Mucosa of stomach (tissue), 1 donor: ENCODE data around the gene TMEM52B.
"Not testable (repeated sequence)": the region's sequence is repeated elsewhere in the genome, so short reads cannot be mapped to it uniquely, and the experiment has no call there.

ENCODE experiments used
- H3K27me3 ChIP-seq: one replicate; pipeline ENCODE4 v1.7.0; 2013; ENCODE audit warnings: mild to moderate bottlenecking, low read length; ENCODE audit not compliant: control insufficient read depth, insufficient read depth
- H3K36me3 ChIP-seq: one replicate; pipeline ENCODE4 v1.7.0; 2013; ENCODE audit warnings: low read length; ENCODE audit not compliant: control insufficient read depth, insufficient read depth
- H3K4me1 ChIP-seq: one replicate; pipeline ENCODE4 v1.7.0; 2013; ENCODE audit warnings: mild to moderate bottlenecking, low read length; ENCODE audit not compliant: control insufficient read depth, insufficient read depth
- H3K4me3 ChIP-seq: one replicate; pipeline ENCODE4 v1.7.0; 2013; ENCODE audit warnings: low read length
- H3K9ac ChIP-seq: one replicate; pipeline ENCODE4 v1.7.0; 2013; ENCODE audit warnings: mild to moderate bottlenecking, low read length, moderate library complexity
- H3K9me3 ChIP-seq: one replicate; pipeline ENCODE4 v1.7.0; 2013; ENCODE audit warnings: mild to moderate bottlenecking, low read length, moderate library complexity; ENCODE audit not compliant: control insufficient read depth
- donor health status: Pancreatic carcinoma.

TMEM52B gene

DNA sequence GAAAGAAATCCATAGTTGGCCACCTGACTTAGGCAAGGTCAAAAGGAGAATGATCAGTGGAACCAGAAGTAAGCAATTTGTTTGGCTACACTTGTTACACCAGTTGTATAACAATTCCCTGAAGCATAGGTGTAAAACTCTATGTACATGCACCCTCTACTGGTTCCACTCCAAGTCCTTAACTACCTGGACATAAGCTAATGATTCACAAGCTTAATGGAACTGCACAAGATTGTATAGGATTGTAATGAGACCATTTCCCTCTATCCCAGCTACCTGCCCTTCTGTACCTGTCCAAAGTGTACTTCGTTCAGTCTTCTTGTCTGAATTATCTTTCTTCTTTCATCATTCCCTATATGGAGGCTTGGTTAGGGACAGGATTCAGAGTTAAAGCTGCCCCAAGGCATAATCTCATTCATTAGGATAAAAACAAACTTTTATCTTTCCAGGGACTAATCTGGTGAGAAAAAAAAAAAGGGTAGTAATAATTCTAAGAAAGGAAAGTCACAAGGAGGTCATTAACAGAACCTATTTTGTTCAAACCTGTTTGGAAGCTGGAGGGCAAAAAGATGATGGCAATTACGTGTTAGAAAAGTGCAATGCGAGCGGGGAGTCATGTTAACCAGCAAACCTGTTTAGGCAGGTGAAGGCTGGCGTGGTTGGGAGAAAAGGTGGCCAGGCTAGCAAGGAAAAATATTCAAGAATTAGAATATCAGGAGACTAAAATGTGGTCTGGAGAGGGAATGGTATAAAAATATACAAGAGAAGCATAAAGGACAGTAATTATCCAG lies 2.8 kb upstream of the TMEM52B start:
- H3K4me3 ChIP-seq: no peak overlapping the region
- H3K4me1 ChIP-seq: no peaks in the 10 kb centered on the region
- H3K9me3 ChIP-seq: no peaks in the 10 kb centered on the region
- H3K36me3 ChIP-seq: no peaks in the 10 kb centered on the region
- H3K9ac ChIP-seq: no peak overlapping the region
- no peaks in the 10 kb centered on the region for H3K27me3 ChIP-seq

DNA sequence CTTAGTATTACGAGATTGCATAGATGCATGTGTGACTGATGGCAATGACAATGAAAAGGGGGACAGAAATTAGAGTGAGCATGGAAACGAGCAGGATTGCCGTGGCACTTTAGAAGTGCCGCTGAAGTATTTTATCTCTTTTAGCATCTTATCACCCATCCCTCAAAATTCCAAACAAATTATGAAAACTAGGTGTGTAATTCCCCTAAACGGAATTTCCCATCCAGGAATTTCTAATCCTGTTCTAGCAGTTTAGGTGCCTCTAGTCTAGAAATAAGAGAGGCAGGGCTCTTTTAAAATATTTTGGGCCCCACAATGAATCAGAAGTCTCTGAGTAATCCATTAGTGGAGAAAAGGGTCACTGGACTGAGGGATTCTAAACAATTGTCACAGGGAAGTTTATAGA lies 947 bp downstream of the TMEM52B start:
- Histone ChIP-seq H3K9ac (no peak overlapping the region), H3K4me1 (no peaks in the 10 kb centered on the region), H3K36me3 (no peaks in the 10 kb centered on the region), H3K27me3 (no peaks in the 10 kb centered on the region), H3K9me3 (no peaks in the 10 kb centered on the region), H3K4me3 (no peak overlapping the region)

DNA sequence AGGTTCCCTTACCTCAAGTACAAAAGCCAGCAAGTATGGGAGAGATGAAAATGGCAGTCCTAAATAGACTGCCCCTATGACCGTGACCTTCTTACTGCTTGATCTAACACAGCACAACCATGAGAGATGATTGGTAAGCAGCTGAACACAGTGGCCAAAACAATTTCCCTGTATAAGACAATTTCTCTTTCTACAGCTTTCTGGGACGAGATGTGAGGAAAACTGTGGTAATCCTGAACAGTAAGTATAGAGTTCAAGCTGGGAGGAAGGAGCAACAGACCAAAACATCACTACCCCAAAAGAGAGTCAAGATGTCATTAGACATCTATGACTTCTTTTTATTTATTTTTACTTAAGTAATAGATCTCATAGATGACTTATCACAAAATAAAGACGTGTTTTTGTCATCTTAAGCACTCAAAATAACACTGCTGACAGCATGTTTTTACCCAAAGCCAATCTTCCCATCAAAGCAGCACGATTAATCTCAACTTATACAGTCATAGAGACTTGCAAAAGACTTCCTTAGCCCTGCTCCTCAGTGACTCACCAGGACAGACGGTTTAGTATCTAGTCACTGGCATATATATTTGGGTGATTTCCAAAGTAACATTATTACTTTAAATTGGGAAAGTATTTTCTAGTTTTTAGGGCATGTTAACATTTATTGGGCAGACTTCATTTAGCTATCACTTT lies 3.7 kb downstream of the TMEM52B start:
- no peaks in the 10 kb centered on the region for H3K9me3 ChIP-seq
- H3K9ac ChIP-seq: no peak overlapping the region
- no peaks in the 10 kb centered on the region for H3K4me1 ChIP-seq
- no peaks in the 10 kb centered on the region for H3K27me3 ChIP-seq
- no peaks in the 10 kb centered on the region for H3K36me3 ChIP-seq
- H3K4me3 ChIP-seq: no peak overlapping the region

DNA sequence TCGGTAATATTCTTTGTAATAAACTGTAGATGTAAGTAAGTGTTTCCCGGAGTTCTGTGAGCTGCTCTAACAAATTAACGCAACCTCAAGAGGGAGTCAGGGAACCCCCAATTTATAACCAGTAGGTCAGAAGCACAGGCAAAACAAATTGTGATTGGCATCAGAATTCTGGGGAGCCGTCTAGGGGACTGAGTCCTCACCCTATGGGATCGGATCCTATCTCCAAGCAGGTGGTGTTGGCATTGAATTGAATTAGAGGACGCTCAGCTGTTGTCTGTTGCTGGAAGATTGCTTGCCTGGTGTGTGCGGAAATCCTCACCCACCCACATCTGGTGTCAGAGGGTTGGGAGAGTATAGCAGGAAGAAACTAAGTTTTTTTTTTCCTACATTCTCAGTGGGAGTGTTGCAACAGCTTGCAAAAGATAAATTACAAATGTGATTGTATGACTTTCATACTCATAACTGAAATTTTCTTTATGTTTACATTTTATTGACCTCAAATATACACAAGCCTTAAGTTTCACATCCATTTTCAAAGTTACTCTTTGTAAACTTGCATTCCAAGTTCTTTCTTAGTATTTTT lies 5.5 kb downstream of the TMEM52B start:
- no peaks in the 10 kb centered on the region for H3K27me3 ChIP-seq
- no peak overlapping the region for H3K4me3 ChIP-seq
- H3K36me3 ChIP-seq: no peaks in the 10 kb centered on the region
- H3K4me1 ChIP-seq: no peaks in the 10 kb centered on the region
- H3K9ac ChIP-seq: no peak overlapping the region
- H3K9me3 ChIP-seq: no peaks in the 10 kb centered on the region

DNA sequence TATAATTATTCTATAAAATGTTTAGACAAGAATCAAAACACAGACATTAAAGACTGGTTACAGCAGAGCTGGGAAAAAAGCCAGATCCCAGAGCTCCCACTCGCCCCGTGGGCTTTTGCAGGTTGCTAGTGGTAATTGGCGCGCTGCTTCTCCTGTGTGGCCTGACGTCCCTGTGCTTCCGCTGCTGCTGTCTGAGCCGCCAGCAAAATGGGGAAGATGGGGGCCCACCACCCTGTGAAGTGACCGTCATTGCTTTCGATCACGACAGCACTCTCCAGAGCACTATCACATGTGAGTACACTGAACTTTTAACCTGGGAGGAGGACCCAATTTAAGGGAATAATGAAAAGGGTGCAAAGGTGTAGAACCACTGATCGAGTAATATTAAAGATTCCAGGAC lies 7.5 kb downstream of the TMEM52B start:
- Histone ChIP-seq H3K4me3 (no peak overlapping the region), H3K4me1 (no peaks in the 10 kb centered on the region), H3K27me3 (no peaks in the 10 kb centered on the region), H3K9me3 (no peaks in the 10 kb centered on the region), H3K9ac (no peak overlapping the region), H3K36me3 (no peaks in the 10 kb centered on the region)

DNA sequence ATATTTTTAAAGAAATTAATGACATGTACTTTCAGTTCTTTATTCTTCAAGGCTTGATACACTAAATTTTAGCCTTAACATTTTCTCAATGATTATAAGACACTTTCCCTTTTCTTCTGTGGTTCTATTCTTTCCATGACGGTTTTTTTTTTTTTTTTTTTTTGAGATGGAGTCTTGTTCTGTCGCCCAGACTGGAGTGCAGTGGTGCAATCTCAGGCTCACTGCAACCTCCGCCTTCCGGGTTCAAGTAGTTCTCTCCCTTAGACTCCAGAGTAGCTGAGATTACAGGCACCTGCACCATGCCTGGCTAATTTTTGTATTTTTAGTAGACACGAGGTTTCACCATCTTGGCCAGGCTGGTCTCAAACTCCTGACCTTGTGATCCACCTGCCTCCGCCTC lies 8.1 kb downstream of the TMEM52B start:
- H3K4me1 ChIP-seq, H3K9me3 ChIP-seq, H3K36me3 ChIP-seq, H3K9ac ChIP-seq, H3K27me3 ChIP-seq, H3K4me3 ChIP-seq: not testable (repeated sequence)

DNA sequence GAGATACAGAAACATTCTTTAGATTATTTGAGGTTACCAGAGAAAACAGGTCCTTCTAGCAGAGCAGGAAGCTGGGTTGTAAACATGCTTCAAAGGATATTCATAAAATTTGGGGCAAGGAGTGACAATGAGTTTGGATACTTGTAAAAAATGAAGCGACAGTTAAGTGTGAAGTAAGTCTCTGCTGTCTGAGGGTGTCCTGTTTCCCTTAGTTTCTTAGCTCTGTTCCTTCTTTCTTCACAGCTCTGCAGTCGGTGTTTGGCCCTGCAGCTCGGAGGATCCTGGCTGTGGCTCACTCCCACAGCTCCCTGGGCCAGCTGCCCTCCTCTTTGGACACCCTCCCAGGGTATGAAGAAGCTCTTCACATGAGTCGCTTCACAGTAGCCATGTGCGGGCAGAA lies 10.8 kb downstream of the TMEM52B start:
- H3K9me3 ChIP-seq: no peaks in the 10 kb centered on the region
- no peaks in the 10 kb centered on the region for H3K36me3 ChIP-seq
- no peaks in the 10 kb centered on the region for H3K4me1 ChIP-seq
- H3K9ac ChIP-seq: no peak overlapping the region
- no peaks in the 10 kb centered on the region for H3K27me3 ChIP-seq
- no peak overlapping the region for H3K4me3 ChIP-seq

DNA sequence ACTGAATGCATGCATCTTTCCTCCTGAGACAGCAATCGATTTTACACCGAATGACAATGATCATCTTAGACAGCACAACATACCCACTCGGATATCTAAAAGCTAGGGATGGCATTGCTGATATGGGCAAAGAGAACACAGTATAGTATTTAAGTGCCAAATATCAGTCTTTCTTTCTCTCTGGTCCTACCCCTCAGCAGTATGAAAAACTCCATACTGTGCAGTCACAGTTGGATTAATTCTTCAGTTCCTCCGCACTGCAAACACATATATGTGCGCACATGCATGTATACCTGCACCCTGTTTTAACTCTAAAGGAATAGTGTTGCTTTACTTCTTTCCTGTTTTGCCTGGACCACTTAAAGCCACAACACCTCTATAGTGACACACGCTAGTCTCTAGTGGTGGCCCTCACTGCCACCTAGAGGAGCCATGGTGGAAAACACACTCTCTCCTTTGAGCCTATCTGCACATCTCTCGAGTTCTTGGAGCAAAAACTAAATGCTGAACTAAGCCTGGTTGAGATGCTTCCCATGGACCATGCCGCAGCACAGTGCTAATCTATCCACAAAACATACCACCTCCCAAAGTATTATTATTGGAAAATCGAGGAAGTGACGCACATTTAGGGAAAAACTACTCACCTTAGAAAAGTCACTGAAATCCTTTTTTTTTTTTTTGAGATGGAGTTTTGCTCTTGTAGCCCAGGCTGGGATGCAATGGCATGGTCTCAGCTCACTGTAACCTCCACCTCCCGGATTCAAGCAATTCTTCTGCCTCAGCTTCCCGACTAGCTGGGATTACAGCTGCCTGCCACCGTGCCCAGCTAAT lies 11.9 kb downstream of the TMEM52B start:
- Histone ChIP-seq H3K27me3 (no peaks in the 10 kb centered on the region), H3K9ac (no peak overlapping the region)

DNA sequence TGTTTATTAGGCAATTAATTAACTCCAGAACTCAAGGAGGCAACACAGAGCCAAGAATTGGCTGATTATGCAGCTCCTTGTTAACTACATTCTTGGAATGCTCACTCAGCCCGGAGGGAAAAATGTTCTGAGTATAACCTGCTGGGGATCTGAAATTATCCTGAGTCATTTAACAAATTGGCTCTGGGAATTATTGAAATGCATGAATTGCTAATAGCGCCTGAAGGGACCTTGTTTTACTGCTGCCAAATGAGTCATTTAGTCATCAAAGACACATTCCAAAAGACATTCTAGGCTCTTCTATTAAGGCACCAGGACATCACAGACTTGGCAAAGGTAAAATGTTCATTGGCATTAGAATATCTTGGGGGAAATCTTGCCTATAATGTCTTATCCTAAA lies 13.0 kb downstream of the TMEM52B start:
- Histone ChIP-seq H3K4me1 (no peaks in the 10 kb centered on the region), H3K27me3 (no peaks in the 10 kb centered on the region), H3K9ac (no peak overlapping the region), H3K36me3 (no peaks in the 10 kb centered on the region), H3K9me3 (no peaks in the 10 kb centered on the region), H3K4me3 (no peak overlapping the region)

More for the DNA sequence above, 11.9 kb downstream of the TMEM52B start:
- H3K4me1 ChIP-seq: no peaks in the 10 kb centered on the region
- no peaks in the 10 kb centered on the region for H3K9me3 ChIP-seq
- H3K4me3 ChIP-seq: no peak overlapping the region
- no peaks in the 10 kb centered on the region for H3K36me3 ChIP-seq

DNA sequence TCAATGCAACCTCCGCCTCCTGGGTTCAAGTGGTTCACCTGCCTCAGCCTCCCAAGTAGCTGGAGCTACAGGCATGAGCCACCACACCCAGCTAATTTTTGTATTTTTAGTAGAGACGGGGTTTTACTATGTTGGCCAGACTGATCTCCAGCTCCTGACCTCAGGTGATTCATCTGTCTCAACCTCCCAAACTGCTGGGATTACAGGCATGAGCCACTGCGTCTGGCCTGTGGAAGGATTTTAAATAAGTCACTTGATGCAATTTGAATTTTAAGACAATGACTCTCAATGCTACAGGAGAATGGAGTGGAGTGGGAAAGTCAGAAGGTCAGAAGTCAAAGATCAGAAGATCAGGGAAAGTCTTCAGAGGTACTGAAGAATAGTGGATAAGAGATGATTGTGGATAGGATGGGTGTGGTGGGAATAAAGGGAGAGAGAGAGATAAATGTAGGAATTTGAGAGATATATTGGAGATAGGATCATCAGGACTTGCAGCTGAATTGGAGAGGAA lies 15.4 kb downstream of the TMEM52B start:
- no peak overlapping the region for H3K4me3 ChIP-seq
- no peak overlapping the region for H3K9ac ChIP-seq
- H3K36me3 ChIP-seq: no peaks in the 10 kb centered on the region
- H3K27me3 ChIP-seq: no peaks in the 10 kb centered on the region
- no peaks in the 10 kb centered on the region for H3K9me3 ChIP-seq
- no peaks in the 10 kb centered on the region for H3K4me1 ChIP-seq

DNA sequence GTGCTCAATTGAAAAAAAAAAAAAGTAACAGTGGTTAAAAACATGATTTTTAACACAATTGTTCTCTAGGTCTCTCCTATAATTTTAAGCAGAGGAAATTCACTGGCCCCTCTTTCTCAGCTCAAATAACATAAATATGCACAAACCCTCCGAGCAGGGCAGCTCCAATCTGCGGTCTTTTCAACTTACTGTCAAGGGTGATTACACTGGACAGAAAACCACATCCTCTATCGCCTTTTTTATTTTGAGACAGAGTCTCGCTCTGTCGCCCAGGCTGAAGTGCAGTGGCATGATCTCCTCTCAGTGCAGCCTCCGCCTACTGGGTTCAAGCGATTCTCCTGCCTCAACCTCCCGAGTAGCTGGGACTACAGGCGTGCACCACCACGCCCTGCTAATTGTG lies 17.4 kb downstream of the TMEM52B start:
- H3K36me3 ChIP-seq: no peaks in the 10 kb centered on the region
- H3K4me1 ChIP-seq: no peaks in the 10 kb centered on the region
- H3K9me3 ChIP-seq: no peaks in the 10 kb centered on the region
- no peak overlapping the region for H3K9ac ChIP-seq
- no peak overlapping the region for H3K4me3 ChIP-seq
- H3K27me3 ChIP-seq: no peaks in the 10 kb centered on the region
